ENCODE data around the gene IGFBP7.

GRCh38 chr4:57124145-57124544, 14.0 kb upstream of the IGFBP7 start:
- no peak for TF ChIP-seq CTCF (IDR thresholded peaks at IDR 0.05; ENCODE audit: low read depth, low read length, poor library complexity, severe bottlenecking)
- TF ChIP-seq EZH2phosphoT487 (IDR thresholded peaks at IDR 0.05; ENCODE audit: borderline replicate concordance, low read length): no peak

Data from DOHH2 (cell line).